HG02678 (cell line): ENCODE data around the gene STRC.
A peak's percentile ranks its signal among the peaks of the same experiment; 100 is the strongest.
"Not testable (repeated sequence)": the region's sequence is repeated elsewhere in the genome, so short reads cannot be mapped to it uniquely, and the experiment has no call there.

Experiments used
- ATAC-seq: cut with Tn5 transposase; IDR thresholded peaks from one replicate; pipeline ENCODE4 v1.9.1; 2021; ENCODE audit warnings: mild to moderate bottlenecking, moderate library complexity; ENCODE audit not compliant: unreplicated experiment

STRC gene

DNA sequence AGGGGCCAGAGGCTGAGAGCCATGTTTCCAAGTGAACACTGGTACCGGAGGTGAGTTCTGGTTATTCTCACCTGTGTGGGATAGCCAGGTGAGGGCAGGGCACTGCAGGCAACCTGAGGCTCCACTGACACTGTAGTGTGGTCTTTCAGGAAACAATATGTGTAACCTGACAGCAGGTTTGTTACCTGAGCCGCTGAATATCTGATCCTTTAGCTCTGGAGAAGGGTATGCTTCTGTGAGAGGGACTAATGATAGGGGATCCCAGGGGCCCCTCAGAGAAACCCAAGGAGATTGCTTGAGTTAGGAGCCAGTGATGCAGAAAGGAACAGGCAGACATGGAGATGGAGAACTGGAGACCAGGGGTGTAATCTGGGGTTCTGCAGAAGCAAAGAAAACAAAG, at the start of gene STRC:
Gene STRC (minus strand): TSS at position 101 of the 400 bp plus-strand sequence. CDS start 78 bp downstream, at position 23.
- not testable (repeated sequence) for ATAC-seq

- ATAC-seq = not testable (repeated sequence)
These were observed 47.6 kb upstream of the STRC start for GRCh38 chr15:43666177-43666576.

DNA sequence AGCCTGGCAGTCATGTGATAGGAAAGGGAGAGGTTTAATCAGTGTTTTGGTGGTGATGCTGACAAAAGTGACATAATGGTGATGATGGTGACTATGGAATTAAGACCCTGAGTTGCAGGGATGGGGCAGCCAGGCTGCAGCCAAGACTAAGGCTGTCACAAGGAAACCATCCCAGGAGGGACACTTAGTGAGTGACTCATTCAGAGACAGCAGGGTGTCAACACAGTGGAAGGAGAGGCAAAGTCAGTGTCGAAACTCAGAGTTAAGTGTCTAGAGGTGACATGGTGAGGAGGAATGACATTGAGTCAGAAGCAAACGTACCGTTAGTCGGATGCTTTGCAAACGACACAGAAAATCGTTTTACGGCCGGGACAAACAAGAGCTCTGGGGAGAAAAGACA, 44.7 kb upstream of the STRC start:
- not testable (repeated sequence) for ATAC-seq

DNA sequence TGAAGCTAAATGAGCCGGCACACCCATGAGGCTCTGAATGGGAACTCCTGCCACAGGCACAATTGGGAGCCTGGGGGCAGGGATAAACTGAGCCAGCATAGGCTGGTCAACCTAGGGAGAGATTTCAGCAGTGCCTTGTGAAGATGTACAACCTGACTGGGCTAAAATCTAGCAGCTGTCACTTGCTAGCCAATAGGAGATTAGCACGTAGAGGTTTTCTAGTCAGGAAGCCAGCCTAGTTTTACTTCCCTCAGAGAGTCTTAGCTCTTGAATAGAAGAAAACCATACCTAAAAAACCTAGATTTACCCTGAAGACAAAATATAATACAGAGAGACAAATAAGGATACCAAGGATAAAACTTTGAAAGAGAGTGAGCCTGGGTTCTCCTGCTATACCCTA, 43.7 kb upstream of the STRC start:
- not testable (repeated sequence) for ATAC-seq

DNA sequence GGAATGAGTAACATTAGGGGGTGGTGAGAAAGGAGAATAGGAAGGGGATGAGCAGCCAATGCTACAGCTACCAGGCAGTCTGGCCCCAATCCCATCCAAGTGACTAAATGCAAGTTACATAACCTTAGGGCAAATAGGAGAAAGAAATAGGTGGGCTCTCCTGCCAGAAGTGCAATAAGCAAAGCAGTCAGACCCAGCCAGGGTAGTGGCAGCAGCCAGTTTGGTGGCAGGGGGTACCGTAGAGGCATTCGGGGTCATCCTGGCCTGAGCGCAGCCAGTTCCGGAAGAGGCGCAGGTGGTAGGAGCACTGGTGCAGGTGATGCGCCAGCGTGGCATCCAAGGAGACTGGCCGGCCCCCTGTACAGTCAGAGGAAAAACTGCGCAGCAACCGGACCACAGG, 41.1 kb upstream of the STRC start:
- not testable (repeated sequence) for ATAC-seq

GRCh38 chr15:43649430-43649926, 30.9 kb upstream of the STRC start:
- ATAC-seq = not testable (repeated sequence)

DNA sequence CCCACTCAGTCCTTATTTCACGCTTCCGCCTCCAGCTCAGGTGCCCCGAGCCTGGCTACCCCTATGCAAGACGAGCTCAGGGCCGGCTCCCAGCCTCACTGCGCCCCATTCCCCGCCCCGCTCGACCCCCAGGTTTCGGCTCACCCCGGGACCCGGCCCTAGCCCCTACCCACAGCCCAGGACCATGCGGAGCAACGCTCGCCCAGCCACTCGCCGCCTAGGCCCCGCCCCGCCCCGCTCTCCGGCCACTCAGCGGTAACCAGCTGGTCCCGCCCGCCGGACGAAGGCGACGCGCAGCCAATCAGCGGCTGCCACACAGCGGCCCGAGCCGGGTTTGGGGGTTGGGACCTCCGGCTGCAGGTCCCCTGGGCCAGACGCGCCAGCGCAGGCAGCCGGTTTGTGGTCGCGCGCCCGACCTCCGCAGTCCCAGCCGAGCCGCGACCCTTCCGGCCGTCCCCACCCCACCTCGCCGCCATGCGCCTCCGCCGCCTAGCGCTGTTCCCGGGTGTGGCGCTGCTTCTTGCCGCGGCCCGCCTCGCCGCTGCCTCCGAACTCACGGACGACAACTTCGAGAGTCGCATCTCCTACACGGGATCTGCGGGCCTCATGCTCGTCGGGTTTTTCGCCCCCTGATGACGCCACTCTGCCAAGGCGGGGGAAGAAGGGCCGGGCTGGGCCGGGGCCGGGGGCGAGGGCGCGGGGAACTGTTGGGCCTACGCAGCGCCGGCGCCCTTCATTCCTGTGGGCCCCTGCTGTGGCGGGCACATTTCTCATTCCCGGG, 30.2 kb upstream of the STRC start, which contains the start of gene CATSPER2:
Gene CATSPER2 (minus strand): TSS at position 196 of the 781 bp plus-strand sequence. CDS start 783 bp downstream, outside the sequence.
- ATAC-seq = no peak

DNA sequence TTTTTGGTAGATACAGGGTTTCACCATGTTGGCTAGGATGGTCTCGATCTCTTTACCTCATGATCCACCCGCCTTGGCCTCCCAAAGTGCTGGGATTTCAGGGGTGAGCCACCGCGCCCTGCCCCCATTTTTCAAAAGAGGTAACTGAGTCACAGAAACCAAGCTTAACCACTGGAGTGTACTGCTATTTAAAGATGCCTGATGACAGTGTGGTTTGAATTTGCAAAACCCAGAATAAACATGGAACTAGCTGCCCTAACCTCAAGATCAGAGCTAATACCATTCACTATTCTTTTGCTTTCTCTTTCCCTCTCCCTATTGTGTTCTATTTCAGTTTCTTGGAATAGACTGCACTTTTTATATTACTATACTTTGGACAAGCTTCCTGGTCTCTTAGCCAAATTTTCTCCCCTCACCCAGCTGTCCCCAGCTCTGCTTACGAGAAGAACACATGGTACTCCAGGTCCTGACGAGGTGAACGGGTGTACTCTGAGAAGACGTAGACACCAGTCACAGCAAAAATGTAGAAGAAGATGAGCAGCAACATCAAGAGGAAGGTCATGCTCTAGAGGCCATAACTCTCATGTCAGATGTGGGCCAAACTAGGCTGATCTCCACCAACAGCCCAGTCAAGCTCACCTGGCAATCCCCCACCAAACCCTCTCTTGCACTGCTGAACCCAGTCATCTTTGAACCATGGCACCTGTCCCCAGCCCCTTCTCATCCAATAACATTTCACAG, 20.0 kb upstream of the STRC start:
- not testable (repeated sequence) for ATAC-seq

- not testable (repeated sequence) for ATAC-seq
These were observed 8.3 kb upstream of the STRC start for GRCh38 chr15:43626937-43627336.

DNA sequence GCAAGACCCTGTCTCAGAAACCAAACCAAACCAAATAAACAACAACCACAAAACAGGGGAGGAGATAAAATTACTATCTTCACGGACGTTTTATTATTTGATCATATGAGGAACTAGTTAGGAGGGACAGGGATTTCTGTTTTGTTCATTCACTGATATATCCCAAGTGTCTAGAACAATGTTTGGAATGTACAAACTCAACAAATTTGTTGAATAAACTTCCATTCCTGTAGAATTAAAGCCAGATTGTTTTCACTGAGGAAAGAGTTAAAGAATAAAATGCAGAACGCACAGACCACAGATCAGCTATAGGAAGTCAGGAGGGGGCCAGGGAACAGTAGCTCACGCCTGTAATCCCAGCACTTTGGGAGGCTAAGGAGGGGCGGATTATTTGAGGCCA, 6.5 kb upstream of the STRC start:
- ATAC-seq = no peak

GRCh38 chr15:43622068-43622799, 3.6 kb upstream of the STRC start:
- not testable (repeated sequence) for ATAC-seq

DNA sequence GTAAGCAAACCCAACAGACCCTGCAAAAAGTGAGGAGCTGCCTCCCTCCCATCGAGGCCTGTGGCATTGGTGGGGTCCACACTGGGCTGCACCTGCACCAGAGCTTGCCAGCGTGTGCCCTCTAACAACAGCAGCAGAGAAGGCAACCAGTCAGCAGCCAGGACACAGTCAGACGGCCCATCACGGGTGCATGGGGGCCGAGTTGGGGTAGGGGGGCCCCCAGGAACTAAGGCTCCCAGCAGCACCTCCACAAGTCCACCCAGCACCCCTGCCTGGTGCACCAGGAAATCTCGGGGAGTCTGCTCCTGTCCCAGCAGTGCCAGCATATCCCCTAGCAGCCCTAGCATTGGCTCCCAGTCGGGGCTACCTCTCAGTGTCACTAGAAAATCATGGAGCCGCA, 850 bp downstream of the STRC start:
- ATAC-seq = not testable (repeated sequence)

- not testable (repeated sequence) for ATAC-seq
These were observed 16.4 kb downstream of the STRC start for GRCh38 chr15:43602233-43602632.

GRCh38 chr15:43600200-43600599, 18.4 kb downstream of the STRC start:
- ATAC-seq = not testable (repeated sequence)

- not testable (repeated sequence) for ATAC-seq
These were observed 19.5 kb downstream of the STRC start for GRCh38 chr15:43599131-43599530.

- not testable (repeated sequence) for ATAC-seq
These were observed 25.0 kb downstream of the STRC start, which contains the start of gene CKMT1B for GRCh38 chr15:43593328-43594190. CKMT1B (plus strand) TSS chr15:43594027; CDS start chr15:43594219, 192 bp downstream.

GRCh38 chr15:43592841-43593240, 25.8 kb downstream of the STRC start:
- ATAC-seq = not testable (repeated sequence)

GRCh38 chr15:43589778-43590466, 28.7 kb downstream of the STRC start, which contains the start of gene PPIP5K1:
PPIP5K1 (minus strand) TSS chr15:43590208; CDS start chr15:43584504, 5,704 bp downstream.
- ATAC-seq = peak; percentile 99

DNA sequence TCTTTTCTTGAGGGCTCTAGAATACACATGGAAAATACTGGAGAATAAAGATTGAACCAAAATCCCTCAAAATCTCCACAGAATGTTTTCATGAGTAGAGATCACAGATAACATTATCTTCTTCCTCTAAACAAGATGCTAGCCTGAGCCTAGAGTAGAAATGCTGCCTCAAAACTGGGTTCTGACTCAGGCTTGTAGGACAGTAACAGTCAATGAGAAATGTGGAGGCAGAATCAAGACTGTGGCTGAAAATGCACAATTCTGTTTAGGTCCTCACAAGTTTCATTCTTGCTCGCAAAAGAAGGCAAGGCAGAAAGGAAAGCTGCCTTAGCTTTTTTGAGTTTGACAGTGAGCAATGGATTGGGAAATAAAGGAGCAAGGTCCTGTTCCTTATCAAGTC, 44.0 kb downstream of the STRC start:
- not testable (repeated sequence) for ATAC-seq
